ENCODE measurements around the gene ACTR2. TPM values are rescaled to one million over a fixed set of nuclear protein-coding genes. Genes with fewer than 3 reads are reported as not detected.

ACTR2 gene
- total RNA-seq, 1 experiment from 2014 or later = 199 TPM

DNA sequence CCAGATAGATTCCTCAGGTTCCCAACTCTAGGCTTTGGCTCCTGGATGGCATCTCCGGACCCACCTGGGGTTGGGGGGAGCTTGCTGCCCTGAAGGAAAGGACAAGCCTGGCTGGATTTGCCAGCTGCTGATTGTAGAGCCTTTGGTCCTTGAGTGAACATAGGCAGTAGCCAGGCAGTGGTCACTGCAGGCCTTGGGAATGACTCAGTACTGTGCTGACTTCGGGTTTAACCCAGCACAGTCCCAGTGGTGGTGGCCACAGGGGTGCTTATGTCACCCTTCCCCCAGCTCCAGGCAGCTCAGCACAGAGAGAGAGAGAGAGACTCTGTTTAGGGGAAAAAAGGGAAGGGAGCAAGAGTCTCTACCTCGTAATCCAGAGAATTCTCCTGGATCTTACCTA, 27.7 kb upstream of the ACTR2 start:
- Histone ChIP-seq H4K20me1 (ENCODE audit: insufficient read depth) (no peaks in the 10 kb centered on the region), H3K4me3 (replicated peaks in 1 of 2; ENCODE audit: low read depth in 1 of 2, low read length in 2 of 2) (no peak overlapping the region), H3K79me2 (ENCODE audit: insufficient read depth, low read length) (no peaks in the 10 kb centered on the region), H3K9me2 (ENCODE audit: insufficient read depth) (no peaks in the 10 kb centered on the region), H3K36me3 (ENCODE audit: control insufficient read depth in 1 of 2, insufficient read depth in 2 of 2, low read length in 2 of 2) (no peaks in the 10 kb centered on the region), H3K9me3 (ENCODE audit: control insufficient read depth in 1 of 2, insufficient read depth in 1 of 2, low read depth in 1 of 2, low read length in 2 of 2) (no peaks in the 10 kb centered on the region), H3K4me2 (ENCODE audit: low read length) (no peak overlapping the region), H2AFZ (ENCODE audit: low read depth, low read length, poor library complexity, severe bottlenecking) (no peak overlapping the region), H3K9ac (ENCODE audit: low read length) (no peak overlapping the region), H3K27ac (ENCODE audit: low read depth, low read length) (no peak overlapping the region), H3K27me3 (ENCODE audit: insufficient read depth, low read length) (no peaks in the 10 kb centered on the region), H3K4me1 (ENCODE audit: control insufficient read depth in 1 of 2, insufficient read depth in 2 of 2, low read length in 2 of 2) (no peaks in the 10 kb centered on the region)
- no peak for ATAC-seq
- RAD21 ChIA-PET (ENCODE audit: low non-redundant PET in 1 of 2, low total read pairs in 2 of 2, uncharacterized antibody in 2 of 2, unreplicated experiment in 2 of 2) = no interaction called here
- DNase-seq (ENCODE audit: low read depth, low spot score) = no peak
- BruUV-seq (replicated peaks) = no TSS peak
- intact Hi-C loops (cut with micrococcal nuclease) = no loop called here
- TF ChIP-seq EZH2 (IDR thresholded peaks at IDR 0.05) = no peak
- TF ChIP-seq POLR2AphosphoS5 (IDR thresholded peaks at IDR 0.05; ENCODE audit: low read depth, low read length) = no peak
- TF ChIP-seq ZNF274 (IDR thresholded peaks at IDR 0.05; ENCODE audit: low read depth, low read length) = no peak
- TF ChIP-seq EGR1 (IDR thresholded peaks at IDR 0.05; ENCODE audit: low read depth) = no peak
- no peak for TF ChIP-seq YY1 (IDR thresholded peaks at IDR 0.05; ENCODE audit: extremely low read depth, insufficient replicate concordance, low read depth, low read length)
- TF ChIP-seq SRF (IDR thresholded peaks at IDR 0.05; ENCODE audit: low read depth) = no peak
- no peak for TF ChIP-seq EZH2phosphoT487 (IDR thresholded peaks at IDR 0.05; ENCODE audit: borderline replicate concordance)
- TF ChIP-seq SP1 (IDR thresholded peaks at IDR 0.05; ENCODE audit: low read depth) = no peak
- TF ChIP-seq, protein P1, sequence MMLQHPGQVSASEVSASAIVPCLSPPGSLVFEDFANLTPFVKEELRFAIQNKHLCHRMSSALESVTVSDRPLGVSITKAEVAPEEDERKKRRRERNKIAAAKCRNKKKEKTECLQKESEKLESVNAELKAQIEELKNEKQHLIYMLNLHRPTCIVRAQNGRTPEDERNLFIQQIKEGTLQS (IDR thresholded peaks at IDR 0.05) = no peak
- TF ChIP-seq, protein P2, sequence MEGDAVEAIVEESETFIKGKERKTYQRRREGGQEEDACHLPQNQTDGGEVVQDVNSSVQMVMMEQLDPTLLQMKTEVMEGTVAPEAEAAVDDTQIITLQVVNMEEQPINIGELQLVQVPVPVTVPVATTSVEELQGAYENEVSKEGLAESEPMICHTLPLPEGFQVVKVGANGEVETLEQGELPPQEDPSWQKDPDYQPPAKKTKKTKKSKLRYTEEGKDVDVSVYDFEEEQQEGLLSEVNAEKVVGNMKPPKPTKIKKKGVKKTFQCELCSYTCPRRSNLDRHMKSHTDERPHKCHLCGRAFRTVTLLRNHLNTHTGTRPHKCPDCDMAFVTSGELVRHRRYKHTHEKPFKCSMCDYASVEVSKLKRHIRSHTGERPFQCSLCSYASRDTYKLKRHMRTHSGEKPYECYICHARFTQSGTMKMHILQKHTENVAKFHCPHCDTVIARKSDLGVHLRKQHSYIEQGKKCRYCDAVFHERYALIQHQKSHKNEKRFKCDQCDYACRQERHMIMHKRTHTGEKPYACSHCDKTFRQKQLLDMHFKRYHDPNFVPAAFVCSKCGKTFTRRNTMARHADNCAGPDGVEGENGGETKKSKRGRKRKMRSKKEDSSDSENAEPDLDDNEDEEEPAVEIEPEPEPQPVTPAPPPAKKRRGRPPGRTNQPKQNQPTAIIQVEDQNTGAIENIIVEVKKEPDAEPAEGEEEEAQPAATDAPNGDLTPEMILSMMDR (IDR thresholded peaks at IDR 0.05 in 2 of 3, conservative IDR thresholded peaks at IDR 0.05 in 1 of 3; ENCODE audit: borderline replicate concordance in 1 of 3, insufficient read depth in 1 of 3, low read depth in 2 of 3, low read length in 2 of 3) = no peak
- no peak for TF ChIP-seq CBX3 (IDR thresholded peaks at IDR 0.05; ENCODE audit: low read depth)
- TF ChIP-seq TCF7L2 (IDR thresholded peaks at IDR 0.05; ENCODE audit: borderline replicate concordance, extremely low read depth, insufficient read depth, insufficient read length) = no peak
- no peak for TF ChIP-seq ZFX (IDR thresholded peaks at IDR 0.05)
- TF ChIP-seq POLR2A (IDR thresholded peaks at IDR 0.05; ENCODE audit: borderline replicate concordance, extremely low read depth, insufficient read depth, insufficient read length) = no peak
- POLR2A ChIA-PET = no interaction called here
- CTCF ChIA-PET = no interaction called here
